ENCODE measurements around the gene TMEM109.
A peak's percentile ranks its signal among the peaks of the same experiment; 100 is the strongest.

The TMEM109 gene

DNA sequence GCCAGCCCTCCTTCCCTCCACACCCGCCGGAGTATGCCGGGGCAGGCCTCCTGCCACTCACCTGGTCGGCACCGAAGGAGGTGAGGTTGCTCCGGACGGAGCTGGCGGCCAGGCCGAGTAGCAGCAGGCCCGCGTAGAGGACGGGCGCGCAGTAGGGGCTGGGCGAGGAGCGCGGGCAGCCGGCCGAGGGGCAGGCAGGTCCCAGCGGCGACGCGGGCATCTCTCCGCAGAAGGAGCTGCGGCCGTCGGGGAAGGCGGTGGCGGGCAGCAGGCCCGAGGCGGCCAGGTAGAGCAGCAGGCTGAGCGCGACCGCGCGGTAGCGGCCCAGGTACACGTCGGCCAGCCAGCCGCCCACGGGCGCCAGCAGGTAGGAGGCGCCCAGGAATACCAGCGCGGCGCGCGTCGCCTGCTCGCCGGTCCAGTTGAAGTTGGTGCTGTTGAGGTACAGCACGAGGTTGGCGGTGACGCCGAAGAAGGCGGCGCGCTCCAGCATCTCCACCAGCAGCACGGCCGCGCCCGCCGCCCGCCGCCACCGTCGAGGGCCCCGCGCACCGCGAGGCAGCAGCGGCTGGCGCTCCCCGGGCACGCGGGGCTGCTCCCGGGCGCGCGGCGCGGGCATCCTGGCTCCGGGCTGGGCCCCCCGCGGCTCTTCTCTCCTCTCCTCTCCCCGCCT lies 37.1 kb downstream of the TMEM109 start:
- Histone ChIP-seq H3K9ac (ENCODE audit: low read depth, low read length) (peak overlapping the region; percentile 53; the same call in 1 of the 2 replicates), H3K27ac (ENCODE audit: low read length) (no peak overlapping the region), H3K4me1 (ENCODE audit: insufficient read depth, low read length) (peaks cover 16% of the 10 kb centered on the region; the same call in 1 of the 2 replicates), H3K27me3 (ENCODE audit: insufficient read depth, low read length) (peaks cover 38% of the 10 kb centered on the region), H3K4me3 (ENCODE audit: low read length) (peak overlapping the region; percentile 70; the same call in 1 of the 2 replicates), H3K9me3 (ENCODE audit: insufficient read depth, low read depth, low read length) (no peaks in the 10 kb centered on the region), H3K36me3 (ENCODE audit: insufficient read depth, low read depth, low read length) (no peaks in the 10 kb centered on the region)

GRCh38 chr11:60951606-60951903 lies 37.6 kb downstream of the TMEM109 start:
- peaks cover 38% of the 10 kb centered on the region for H3K27me3 ChIP-seq (ENCODE audit: insufficient read depth, low read length)
- H3K27ac ChIP-seq (ENCODE audit: low read length) = no peak overlapping the region
- H3K4me3 ChIP-seq (ENCODE audit: low read length) = peak overlapping the region; percentile 70
- no peaks in the 10 kb centered on the region for H3K9me3 ChIP-seq (ENCODE audit: insufficient read depth, low read depth, low read length)
- no peaks in the 10 kb centered on the region for H3K36me3 ChIP-seq (ENCODE audit: insufficient read depth, low read depth, low read length)
- H3K4me1 ChIP-seq (ENCODE audit: insufficient read depth, low read length) = peaks cover 16% of the 10 kb centered on the region; the same call in 1 of the 2 replicates
- H3K9ac ChIP-seq (ENCODE audit: low read depth, low read length) = peak overlapping the region; percentile 30; the same call in 1 of the 2 replicates

- Histone ChIP-seq H3K27me3 (ENCODE audit: insufficient read depth, low read length) (peaks cover 38% of the 10 kb centered on the region), H3K4me3 (ENCODE audit: low read length) (peak within 1 kb of the TSS; percentile 70), H3K27ac (ENCODE audit: low read length) (no peak within 1 kb of the TSS), H3K36me3 (ENCODE audit: insufficient read depth, low read depth, low read length) (no peaks in the 10 kb centered on the region), H3K9me3 (ENCODE audit: insufficient read depth, low read depth, low read length) (no peaks in the 10 kb centered on the region), H3K4me1 (ENCODE audit: insufficient read depth, low read length) (peaks cover 16% of the 10 kb centered on the region; the same call in 1 of the 2 replicates), H3K9ac (ENCODE audit: low read depth, low read length) (peak within 1 kb of the TSS; percentile 53; the same call in 1 of the 2 replicates)
These were observed 38.2 kb downstream of the TMEM109 start, which contains the start of gene SLC15A3 for GRCh38 chr11:60951904-60952741. Gene SLC15A3 (minus strand): TSS chr11:60952176. CDS start chr11:60951551, 625 bp downstream.

- no peaks in the 10 kb centered on the region for H3K36me3 ChIP-seq (ENCODE audit: insufficient read depth, low read depth, low read length)
These were observed 38.8 kb downstream of the TMEM109 start for GRCh38 chr11:60952742-60953170.

DNA sequence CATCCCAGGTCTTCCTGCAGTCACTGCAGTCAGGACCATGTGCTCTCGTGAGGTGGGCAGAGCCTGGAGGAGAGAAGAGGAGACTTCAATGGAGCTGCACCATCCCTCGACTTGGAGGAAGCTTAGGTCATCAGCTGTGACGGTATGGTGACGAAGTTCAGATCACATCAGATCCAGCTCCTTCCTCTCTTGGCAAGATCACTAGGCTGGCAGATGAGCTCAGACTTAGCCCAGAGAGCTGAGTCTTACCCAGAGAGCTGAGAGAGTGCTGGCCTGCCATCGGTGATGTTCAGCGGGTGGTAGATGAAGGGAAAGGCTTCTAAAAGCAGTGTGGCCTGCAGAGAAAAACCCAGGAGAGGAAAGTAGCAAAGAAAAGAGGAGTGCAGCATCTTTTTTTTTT lies 39.8 kb downstream of the TMEM109 start:
- H3K9ac ChIP-seq (ENCODE audit: low read depth, low read length) = no peak overlapping the region
- no peaks in the 10 kb centered on the region for H3K36me3 ChIP-seq (ENCODE audit: insufficient read depth, low read depth, low read length)
- no peak overlapping the region for H3K4me3 ChIP-seq (ENCODE audit: low read length)
- H3K27me3 ChIP-seq (ENCODE audit: insufficient read depth, low read length) = peaks cover 38% of the 10 kb centered on the region
- no peaks in the 10 kb centered on the region for H3K9me3 ChIP-seq (ENCODE audit: insufficient read depth, low read depth, low read length)
- H3K4me1 ChIP-seq (ENCODE audit: insufficient read depth, low read length) = peaks cover 4% of the 10 kb centered on the region; the same call in 1 of the 2 replicates
- H3K27ac ChIP-seq (ENCODE audit: low read length) = no peak overlapping the region

More at GRCh38 chr11:60952742-60953170, 38.8 kb downstream of the TMEM109 start:
- Histone ChIP-seq H3K4me3 (ENCODE audit: low read length) (peak overlapping the region; percentile 70; the same call in 1 of the 2 replicates), H3K9me3 (ENCODE audit: insufficient read depth, low read depth, low read length) (no peaks in the 10 kb centered on the region), H3K27me3 (ENCODE audit: insufficient read depth, low read length) (peaks cover 38% of the 10 kb centered on the region), H3K4me1 (ENCODE audit: insufficient read depth, low read length) (peaks cover 12% of the 10 kb centered on the region; the same call in 1 of the 2 replicates), H3K27ac (ENCODE audit: low read length) (no peak overlapping the region), H3K9ac (ENCODE audit: low read depth, low read length) (no peak overlapping the region; the same call in 1 of the 2 replicates)

- Histone ChIP-seq H3K9me3 (ENCODE audit: insufficient read depth, low read depth, low read length) (no peaks in the 10 kb centered on the region), H3K27me3 (ENCODE audit: insufficient read depth, low read length) (peaks cover 37% of the 10 kb centered on the region), H3K27ac (ENCODE audit: low read length) (no peak overlapping the region), H3K36me3 (ENCODE audit: insufficient read depth, low read depth, low read length) (no peaks in the 10 kb centered on the region), H3K9ac (ENCODE audit: low read depth, low read length) (no peak overlapping the region), H3K4me1 (ENCODE audit: insufficient read depth, low read length) (peaks cover 4% of the 10 kb centered on the region; the same call in 1 of the 2 replicates), H3K4me3 (ENCODE audit: low read length) (no peak overlapping the region)
These were observed 40.5 kb downstream of the TMEM109 start for GRCh38 chr11:60954421-60954820.

DNA sequence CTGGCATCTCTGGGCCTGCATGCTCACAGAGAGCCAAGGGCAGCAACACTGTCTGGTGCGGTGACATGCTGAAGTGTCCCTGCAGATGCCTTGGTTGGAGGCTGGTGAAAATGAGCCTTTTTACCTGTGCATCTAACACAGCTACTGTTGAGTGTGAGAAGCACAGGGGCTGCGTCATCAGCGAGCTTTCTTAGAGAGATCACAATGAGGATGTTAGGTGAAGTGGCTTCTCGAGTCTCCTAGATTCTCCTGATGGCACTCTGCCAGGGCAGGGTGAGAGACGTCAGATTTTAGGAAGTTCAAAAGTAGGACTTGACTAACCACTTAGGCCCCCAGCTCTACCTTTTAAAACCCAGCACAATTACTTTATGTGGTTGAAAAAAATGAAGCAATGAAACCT lies 41.6 kb downstream of the TMEM109 start:
- Histone ChIP-seq H3K4me1 (ENCODE audit: insufficient read depth, low read length) (peaks cover 4% of the 10 kb centered on the region; the same call in 1 of the 2 replicates), H3K9ac (ENCODE audit: low read depth, low read length) (no peak overlapping the region), H3K9me3 (ENCODE audit: insufficient read depth, low read depth, low read length) (no peaks in the 10 kb centered on the region), H3K36me3 (ENCODE audit: insufficient read depth, low read depth, low read length) (no peaks in the 10 kb centered on the region), H3K27me3 (ENCODE audit: insufficient read depth, low read length) (peaks cover 25% of the 10 kb centered on the region), H3K4me3 (ENCODE audit: low read length) (no peak overlapping the region), H3K27ac (ENCODE audit: low read length) (no peak overlapping the region)

GRCh38 chr11:60957188-60957587 lies 43.2 kb downstream of the TMEM109 start:
- no peak overlapping the region for H3K4me3 ChIP-seq (ENCODE audit: low read length)
- no peak overlapping the region for H3K27ac ChIP-seq (ENCODE audit: low read length)
- no peaks in the 10 kb centered on the region for H3K36me3 ChIP-seq (ENCODE audit: insufficient read depth, low read depth, low read length)
- H3K9me3 ChIP-seq (ENCODE audit: insufficient read depth, low read depth, low read length) = no peaks in the 10 kb centered on the region
- H3K9ac ChIP-seq (ENCODE audit: low read depth, low read length) = no peak overlapping the region
- peaks cover 11% of the 10 kb centered on the region for H3K27me3 ChIP-seq (ENCODE audit: insufficient read depth, low read length)
- peaks cover 2% of the 10 kb centered on the region; the same call in 1 of the 2 replicates for H3K4me1 ChIP-seq (ENCODE audit: insufficient read depth, low read length)

- no peaks in the 10 kb centered on the region for H3K9me3 ChIP-seq (ENCODE audit: insufficient read depth, low read depth, low read length)
These were observed 45.5 kb downstream of the TMEM109 start for GRCh38 chr11:60959431-60959830.

DNA sequence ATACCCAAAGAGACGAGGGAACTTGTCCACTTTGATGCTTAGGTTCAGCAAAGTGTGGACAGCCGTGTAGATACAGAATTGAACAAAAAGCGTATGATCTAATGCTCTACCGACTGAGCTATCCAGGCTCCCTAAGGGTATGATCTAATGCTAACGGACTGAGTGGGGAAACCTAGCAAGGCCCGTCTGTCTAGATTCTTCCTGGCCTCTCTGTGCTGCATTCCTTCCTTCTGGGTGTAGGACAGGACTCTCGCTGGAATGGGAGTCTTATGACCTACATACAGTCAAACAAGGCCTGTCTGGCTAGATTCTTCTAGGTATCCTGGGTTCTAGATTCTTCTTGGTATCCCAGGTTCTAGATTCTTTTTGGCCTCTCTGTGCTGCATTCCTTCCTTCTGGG lies 46.4 kb downstream of the TMEM109 start:
- no peaks in the 10 kb centered on the region for H3K27me3 ChIP-seq (ENCODE audit: insufficient read depth, low read length)
- no peak overlapping the region for H3K27ac ChIP-seq (ENCODE audit: low read length)
- H3K9ac ChIP-seq (ENCODE audit: low read depth, low read length) = no peak overlapping the region
- H3K9me3 ChIP-seq (ENCODE audit: insufficient read depth, low read depth, low read length) = no peaks in the 10 kb centered on the region
- H3K36me3 ChIP-seq (ENCODE audit: insufficient read depth, low read depth, low read length) = no peaks in the 10 kb centered on the region
- no peak overlapping the region for H3K4me3 ChIP-seq (ENCODE audit: low read length)
- no peaks in the 10 kb centered on the region for H3K4me1 ChIP-seq (ENCODE audit: insufficient read depth, low read length)

More at GRCh38 chr11:60959431-60959830, 45.5 kb downstream of the TMEM109 start:
- no peaks in the 10 kb centered on the region for H3K36me3 ChIP-seq (ENCODE audit: insufficient read depth, low read depth, low read length)
- H3K27me3 ChIP-seq (ENCODE audit: insufficient read depth, low read length) = no peaks in the 10 kb centered on the region
- no peaks in the 10 kb centered on the region for H3K4me1 ChIP-seq (ENCODE audit: insufficient read depth, low read length)
- no peak overlapping the region for H3K27ac ChIP-seq (ENCODE audit: low read length)
- no peak overlapping the region for H3K4me3 ChIP-seq (ENCODE audit: low read length)
- H3K9ac ChIP-seq (ENCODE audit: low read depth, low read length) = no peak overlapping the region

- H3K9ac ChIP-seq (ENCODE audit: low read depth, low read length) = no peak overlapping the region
- no peaks in the 10 kb centered on the region for H3K27me3 ChIP-seq (ENCODE audit: insufficient read depth, low read length)
- no peak overlapping the region for H3K4me3 ChIP-seq (ENCODE audit: low read length)
- H3K36me3 ChIP-seq (ENCODE audit: insufficient read depth, low read depth, low read length) = no peaks in the 10 kb centered on the region
- H3K9me3 ChIP-seq (ENCODE audit: insufficient read depth, low read depth, low read length) = peaks cover 9% of the 10 kb centered on the region
- H3K4me1 ChIP-seq (ENCODE audit: insufficient read depth, low read length) = no peaks in the 10 kb centered on the region
- no peak overlapping the region for H3K27ac ChIP-seq (ENCODE audit: low read length)
These were observed 50.8 kb downstream of the TMEM109 start for GRCh38 chr11:60964801-60965200.
